GM19043 (cell line): ENCODE measurements around the gene FANCE.
"Not testable (repeated sequence)": the region's sequence is repeated elsewhere in the genome, so short reads cannot be mapped to it uniquely, and the experiment has no call there.

Source experiments
- ATAC-seq: cut with Tn5 transposase; IDR thresholded peaks from one replicate; pipeline ENCODE4 v1.9.1; 2021; ENCODE audit warnings: low read depth; ENCODE audit not compliant: unreplicated experiment

FANCE gene

DNA sequence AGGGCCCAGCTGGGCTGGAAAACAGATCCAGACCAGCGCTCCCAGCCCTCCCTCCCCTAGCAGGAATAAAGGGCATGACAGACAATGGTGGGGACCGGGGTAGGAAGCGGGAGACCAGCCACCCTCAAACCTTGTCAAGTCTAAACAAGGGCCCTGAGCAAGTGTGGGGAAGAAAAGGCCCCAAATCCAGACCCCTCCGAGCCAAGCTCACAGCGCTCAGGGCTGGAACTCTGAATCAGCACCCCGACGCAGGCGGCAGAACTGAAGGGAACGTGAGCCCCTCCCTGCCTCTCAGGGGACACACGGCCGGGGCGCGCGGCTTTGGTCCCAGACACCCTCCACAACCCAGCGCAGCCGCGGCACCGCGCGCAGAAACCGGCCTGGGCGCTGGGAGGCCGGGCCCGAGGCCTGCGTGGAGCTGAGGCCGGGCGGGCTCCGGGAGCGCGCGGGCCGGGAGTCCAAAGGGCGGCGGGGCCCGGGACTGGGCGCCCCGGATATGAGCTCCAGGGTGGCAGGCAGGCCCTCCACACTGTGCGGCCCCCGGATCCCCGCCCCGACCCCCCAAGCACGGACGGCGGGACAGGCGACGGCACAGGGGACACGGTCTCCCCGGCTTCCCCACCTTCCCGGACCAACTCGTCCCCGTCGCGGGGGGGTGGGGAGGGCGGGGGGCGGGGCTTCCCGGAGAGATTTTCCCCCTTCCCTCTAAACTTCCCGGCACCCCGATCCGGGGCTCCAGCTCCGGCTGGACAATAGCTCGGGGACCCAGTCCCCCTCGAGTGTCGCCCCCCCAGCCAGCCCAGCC, 44.1 kb downstream of the FANCE start:
- no peak for ATAC-seq

DNA sequence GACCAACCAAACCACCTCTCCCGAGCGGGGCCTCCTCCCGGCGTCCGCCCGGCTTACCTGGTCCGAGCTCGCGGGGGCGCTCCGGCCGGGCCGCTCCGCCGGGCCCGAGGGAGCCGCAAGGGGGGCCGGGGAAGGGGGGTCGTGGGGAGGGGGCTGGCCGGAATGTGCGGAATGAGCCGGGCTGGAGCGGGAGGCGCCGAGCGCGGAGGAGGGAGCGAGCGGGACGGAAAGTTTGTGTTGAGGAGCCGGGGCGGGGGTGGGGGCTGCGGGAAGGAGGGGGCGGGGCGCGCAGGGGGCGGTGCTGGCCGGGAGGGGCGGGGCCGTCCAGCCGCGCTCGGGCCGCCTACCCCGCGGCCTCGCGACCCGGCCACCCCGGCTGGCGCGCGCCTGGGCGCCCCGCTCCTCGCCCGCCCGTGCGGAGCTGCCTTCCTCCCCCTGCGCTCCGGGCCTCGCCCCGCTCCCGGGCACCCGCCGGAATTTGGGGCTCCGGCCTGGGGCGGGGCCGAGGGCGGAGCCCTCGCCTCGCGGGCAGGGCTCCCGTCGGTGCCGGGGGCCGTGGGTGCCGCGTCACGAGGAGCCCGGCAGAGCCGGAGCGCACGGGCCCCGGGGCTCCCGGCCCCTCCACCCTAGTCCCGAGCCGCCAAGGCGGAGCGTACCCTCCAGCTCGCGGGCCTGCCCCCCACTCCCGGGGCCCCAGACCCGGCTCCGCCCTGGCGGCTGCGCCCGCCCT, 44.9 kb downstream of the FANCE start, which contains the start of gene TEAD3:
Gene TEAD3, minus strand, starts transcription at position 239 of the 730 bp plus-strand sequence.
- ATAC-seq = no peak

DNA sequence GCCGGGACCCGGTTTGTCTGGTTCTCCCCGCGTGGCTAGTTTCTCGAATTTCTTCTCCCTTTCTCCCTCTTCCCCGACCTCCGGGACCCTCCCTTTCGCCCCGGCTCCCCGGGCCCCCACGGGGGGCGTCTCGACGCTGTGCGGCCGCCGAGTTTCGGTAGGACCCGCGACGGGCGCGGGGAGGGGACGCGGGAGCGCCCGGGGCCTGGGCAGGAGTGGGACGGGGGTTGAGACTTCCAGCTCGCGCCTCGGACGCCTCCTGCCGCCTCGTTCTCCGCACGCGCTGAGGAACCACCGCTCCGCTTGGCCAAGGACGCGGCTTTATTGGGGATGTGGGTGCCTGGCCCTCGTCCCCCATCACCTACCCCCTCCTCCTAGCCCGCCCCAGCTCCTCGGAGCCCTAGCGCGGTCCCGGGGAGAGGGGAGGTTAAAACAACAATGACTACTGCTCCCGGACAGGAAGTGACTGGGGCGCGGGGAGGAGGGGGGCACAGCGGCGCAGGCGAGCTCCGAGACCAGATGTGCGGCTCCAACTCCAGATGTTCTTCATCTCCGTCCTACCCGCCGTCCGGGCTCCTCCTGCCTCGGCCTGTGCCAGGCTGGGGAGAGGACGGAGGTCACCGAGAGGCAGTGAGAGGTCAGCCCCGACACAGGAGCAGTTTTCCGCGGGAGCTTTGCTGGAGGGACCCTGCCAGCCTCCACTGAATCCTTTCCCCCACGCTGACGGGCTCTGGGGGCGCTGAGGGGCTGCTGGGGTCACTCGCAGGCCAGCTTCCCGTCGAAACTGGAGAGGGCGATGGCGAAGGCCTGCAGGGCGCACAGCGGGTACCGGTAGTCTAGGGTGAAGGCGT, 45.7 kb downstream of the FANCE start:
- no peak for ATAC-seq

- no peak for ATAC-seq
These were observed 46.4 kb downstream of the FANCE start for GRCh38 chr6:35498422-35499067.

DNA sequence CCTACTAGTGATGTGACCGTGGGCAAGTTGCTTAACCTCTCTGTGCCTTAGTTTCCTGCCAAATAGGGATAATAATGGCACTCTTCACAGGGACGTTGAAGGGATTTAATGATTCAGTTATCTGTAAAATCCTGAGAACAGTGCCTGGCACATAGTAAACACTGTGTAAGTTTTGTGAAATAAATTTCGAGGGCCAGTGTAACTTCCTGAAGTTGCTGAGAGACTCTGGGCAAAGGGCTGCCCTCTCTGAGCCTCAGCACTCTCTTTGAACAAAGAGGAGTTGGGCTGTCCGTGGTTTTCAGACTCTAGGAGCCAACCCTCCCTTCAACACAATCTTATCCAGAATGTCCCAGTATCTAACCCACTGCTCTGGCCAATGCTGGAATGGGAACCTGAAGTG, 47.2 kb downstream of the FANCE start:
- ATAC-seq = no peak

- ATAC-seq = no peak
These were observed 48.6 kb downstream of the FANCE start for GRCh38 chr6:35500782-35501181.

DNA sequence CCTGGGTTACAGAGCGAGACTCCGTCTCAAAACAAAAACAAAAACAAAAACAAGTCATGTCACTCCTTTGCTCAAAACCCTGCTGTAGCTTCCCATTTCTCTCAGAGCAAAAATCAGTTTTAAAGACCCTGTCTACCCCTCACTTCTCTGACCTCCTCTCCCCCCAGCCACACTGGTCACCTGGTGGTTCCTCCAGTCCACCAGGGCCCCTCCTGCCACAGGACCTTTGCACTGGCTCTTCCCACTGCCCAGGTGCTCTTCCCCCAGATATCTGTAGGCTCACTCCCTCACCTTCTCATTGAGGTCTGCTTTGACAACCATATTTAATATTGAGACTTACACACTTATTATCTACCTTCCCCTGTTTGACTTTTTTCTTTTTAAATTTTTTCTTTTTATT, 49.6 kb downstream of the FANCE start:
- no peak for ATAC-seq

DNA sequence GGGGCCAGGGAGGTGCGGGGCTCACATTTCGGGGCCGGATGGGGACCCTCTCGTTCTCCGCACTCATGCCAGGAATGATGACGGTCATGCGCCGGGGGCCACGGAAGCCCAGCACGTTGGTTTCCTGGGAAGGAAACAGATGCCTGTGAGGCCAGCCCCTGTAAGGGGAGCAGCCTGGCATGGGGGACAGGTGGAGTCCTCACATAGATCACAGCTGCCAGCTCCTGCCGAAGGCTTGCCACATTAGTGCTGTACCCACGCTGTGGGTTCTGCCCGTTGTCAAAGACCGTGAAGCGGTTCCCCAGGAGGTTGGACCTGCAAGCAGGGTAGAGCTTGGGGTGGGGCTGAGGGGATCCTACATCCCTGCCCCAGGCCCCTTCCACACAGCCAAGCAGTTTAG, 51.4 kb downstream of the FANCE start:
- no peak for ATAC-seq

- no peak for ATAC-seq
These were observed 53.9 kb downstream of the FANCE start for GRCh38 chr6:35505999-35506412.

GRCh38 chr6:35506536-35506935, 54.4 kb downstream of the FANCE start:
- no peak for ATAC-seq

DNA sequence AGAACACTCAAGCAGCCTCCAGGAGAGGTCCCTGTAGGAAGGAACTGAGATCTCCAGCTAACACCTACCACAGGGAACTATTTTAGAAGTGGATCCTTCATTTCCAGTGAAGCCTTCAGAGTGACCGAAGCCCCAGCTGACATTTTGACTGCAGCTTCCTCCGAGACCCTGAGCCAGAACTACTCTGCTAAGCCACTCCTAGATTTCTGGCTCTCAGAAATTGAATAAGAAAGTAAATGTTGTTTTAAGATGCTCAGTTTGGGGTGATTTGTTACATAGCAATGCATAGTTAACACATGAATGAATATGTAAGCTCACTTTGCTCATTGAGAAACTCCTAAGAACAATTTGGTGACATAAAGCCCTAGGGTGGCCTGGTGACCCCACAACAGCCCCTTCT, 55.1 kb downstream of the FANCE start:
- ATAC-seq = no peak

- no peak for ATAC-seq
These were observed 55.9 kb downstream of the FANCE start for GRCh38 chr6:35508027-35508426.

- ATAC-seq = no peak
These were observed 56.4 kb downstream of the FANCE start for GRCh38 chr6:35508542-35508941.

DNA sequence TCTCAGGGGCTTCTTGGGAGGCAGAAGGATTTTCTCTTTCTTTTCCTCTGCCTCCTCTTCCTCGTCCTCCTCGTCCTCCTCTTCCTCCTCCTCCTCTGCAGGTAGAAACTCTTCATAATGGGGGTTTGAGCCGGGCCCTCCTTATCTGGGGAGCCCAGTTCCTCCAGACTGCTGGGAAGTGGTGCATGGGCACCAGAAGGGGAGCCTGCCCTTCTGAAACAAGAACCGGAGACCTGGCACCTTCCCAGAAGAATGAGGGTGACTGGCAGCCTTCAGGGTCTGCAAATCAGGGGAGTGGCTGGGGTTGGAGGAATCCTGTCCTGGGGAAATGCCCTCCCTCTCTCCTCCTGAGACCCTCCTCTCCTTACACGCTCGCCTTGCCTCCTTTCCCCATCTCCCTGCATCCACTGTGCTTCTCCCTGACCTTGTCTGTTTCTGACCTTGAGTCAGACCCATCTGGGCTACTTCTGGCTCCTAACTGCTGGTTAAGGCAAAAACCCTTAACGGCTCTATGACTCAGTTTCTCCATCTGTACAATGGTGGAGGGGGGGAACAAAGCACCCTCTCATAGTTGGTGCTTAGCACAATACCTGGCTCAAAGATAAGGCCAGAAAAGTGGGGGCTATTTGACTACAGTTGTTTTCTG, 58.9 kb downstream of the FANCE start:
- ATAC-seq = no peak

- no peak for ATAC-seq
These were observed 59.4 kb downstream of the FANCE start for GRCh38 chr6:35511562-35511941.

DNA sequence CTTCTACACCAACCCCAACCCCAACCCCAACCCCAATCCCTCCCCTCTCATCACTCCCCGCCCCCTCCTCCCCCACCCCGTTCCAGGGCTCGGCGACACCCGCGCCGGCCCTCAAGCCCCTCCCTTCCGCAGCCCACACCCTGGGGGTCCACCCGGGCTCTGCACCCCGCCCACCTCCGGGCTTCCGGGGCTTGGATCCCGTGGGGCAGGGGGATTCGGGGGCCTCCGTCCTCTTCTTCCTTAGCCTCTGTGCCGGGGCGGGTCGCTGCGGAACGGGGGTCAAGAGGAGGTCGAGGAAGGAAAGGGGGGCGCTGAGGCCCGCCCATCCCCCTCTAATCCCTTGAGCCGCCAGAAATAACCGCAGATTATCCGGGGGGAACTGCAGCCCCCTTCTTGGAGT, 59.9 kb downstream of the FANCE start:
- ATAC-seq = no peak

DNA sequence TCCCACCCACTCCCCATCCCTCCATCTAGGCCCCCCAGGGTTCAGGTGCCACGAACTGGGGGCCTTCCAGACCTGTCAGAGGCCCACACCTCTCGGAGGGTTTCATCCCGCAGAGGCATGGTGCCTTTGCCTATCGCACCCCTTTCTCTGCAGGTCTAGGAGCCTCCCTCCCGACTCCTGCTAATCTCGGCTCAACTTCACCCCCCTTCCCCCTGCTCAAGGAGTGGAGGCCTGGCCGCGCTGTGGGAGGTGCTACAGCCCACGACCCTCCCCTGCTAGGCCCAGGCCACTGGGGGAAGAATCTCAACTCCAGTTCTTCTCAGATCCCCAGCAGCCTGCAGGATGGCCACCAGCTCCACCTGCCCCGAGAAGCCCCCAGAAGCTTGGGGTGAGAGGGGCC, 60.6 kb downstream of the FANCE start, which contains the start of gene TULP1:
Gene TULP1, minus strand, starts transcription at position 157 of the 400 bp plus-strand sequence. Its CDS starts 38 bp downstream, at position 119.
- no peak for ATAC-seq

- ATAC-seq = no peak
These were observed 62.4 kb downstream of the FANCE start for GRCh38 chr6:35514587-35514986.

- not testable (repeated sequence) for ATAC-seq
These were observed 63.8 kb downstream of the FANCE start for GRCh38 chr6:35515939-35516338.
